Subcutaneous adipose tissue (tissue), 4 donors: Measurements from ENCODE around the gene KCNK18. TPM values are rescaled to one million over a fixed set of nuclear protein-coding genes. Genes with fewer than 3 reads are reported as not detected.

ENCODE experiments used
- small RNA-seq: library from RNA; depleted of rRNA; stranded (forward); fragments of <200 nt; gene quantifications from one replicate; pipeline ENCODE3, GENCODE V24; 2016
- total RNA-seq, 4 donors: library from RNA; depleted of rRNA; stranded (reverse); fragments of >200 nt; gene quantifications; one replicate each; pipeline ENCODE4 v1.1.0, GENCODE V29; 2016
- TF ChIP-seq, protein P1 (sequence below): fragments of 450-650 bp; IDR thresholded peaks from one replicate; pipeline ENCODE4 v1.5.1; 2016; ENCODE audit warnings: low read depth, mild to moderate bottlenecking, control low read depth, antibody characterized with exemption, moderate library complexity

The KCNK18 gene
- total RNA-seq, 4 donors from 2014 or later = not detected

DNA sequence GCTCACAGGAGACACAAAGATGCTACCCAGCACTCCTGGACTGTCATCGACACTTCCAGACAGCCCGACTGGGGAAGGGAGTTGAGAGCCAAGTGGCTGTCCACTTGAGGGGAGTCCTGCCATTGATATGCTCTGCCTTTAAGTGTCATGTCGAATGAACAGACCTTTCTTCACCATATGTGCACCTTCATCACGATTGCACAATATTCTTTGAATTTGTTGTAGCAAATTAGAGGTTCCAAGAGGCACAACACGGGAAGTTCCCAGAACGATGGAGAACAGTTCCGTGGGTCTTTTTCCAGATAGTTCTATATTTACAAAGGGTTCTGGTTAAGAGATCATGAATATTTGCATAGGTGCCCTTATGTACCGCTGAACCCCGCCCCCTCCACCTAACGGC, 59.6 kb downstream of the KCNK18 start:
- TF ChIP-seq, protein P1, sequence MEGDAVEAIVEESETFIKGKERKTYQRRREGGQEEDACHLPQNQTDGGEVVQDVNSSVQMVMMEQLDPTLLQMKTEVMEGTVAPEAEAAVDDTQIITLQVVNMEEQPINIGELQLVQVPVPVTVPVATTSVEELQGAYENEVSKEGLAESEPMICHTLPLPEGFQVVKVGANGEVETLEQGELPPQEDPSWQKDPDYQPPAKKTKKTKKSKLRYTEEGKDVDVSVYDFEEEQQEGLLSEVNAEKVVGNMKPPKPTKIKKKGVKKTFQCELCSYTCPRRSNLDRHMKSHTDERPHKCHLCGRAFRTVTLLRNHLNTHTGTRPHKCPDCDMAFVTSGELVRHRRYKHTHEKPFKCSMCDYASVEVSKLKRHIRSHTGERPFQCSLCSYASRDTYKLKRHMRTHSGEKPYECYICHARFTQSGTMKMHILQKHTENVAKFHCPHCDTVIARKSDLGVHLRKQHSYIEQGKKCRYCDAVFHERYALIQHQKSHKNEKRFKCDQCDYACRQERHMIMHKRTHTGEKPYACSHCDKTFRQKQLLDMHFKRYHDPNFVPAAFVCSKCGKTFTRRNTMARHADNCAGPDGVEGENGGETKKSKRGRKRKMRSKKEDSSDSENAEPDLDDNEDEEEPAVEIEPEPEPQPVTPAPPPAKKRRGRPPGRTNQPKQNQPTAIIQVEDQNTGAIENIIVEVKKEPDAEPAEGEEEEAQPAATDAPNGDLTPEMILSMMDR = no peak

DNA sequence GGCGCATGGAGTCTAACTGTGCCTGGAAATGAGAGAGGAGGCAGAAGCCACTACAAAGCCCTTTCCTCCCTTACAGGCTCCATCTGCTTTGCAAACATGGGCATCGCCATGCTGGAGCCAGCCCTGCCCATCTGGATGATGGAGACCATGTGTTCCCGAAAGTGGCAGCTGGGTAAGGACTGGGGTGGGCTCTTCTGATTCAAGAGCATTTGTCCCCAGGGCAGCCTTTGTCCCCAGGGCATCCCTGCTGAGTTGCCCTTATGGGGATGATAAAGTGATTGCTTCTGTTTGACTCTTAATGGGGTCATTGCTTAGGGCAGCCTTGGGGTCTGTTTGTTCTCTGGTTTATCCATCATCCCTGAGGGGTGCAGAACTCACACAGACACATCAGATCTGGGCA, 60.4 kb downstream of the KCNK18 start:
- TF ChIP-seq, protein P1 = no peak

DNA sequence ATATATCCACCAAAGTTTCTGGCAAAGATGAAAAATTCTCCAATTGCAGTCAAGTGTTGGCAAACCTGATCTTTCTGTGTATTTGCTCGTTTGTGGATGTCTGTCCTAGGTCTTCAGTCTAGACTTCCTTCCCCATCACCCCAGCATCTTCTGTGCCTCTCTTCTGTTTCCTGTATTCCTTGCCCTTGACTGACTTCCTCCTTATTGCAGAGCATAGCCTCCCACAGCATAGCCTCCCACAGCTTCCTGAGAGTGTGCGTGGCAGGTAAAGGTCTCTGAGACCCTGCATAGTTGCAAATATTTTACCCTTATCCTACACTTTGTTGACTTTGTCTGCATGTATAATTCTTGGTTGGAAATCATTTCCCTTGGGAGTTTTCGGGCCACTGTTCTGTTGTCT, 62.0 kb downstream of the KCNK18 start:
- TF ChIP-seq, protein P1 = no peak

Small RNA genes lying within 50 kb of the gene (small RNA-seq; reads per million reads assigned to genes)
- not detected for gene MIR3663

Other genes starting within 250 kb of the KCNK18 start
- gene SHTN1, start 192.3 kb upstream of the KCNK18 start, total RNA-seq = 10 to 100 TPM in 3 of 4 donors, 1 to 10 TPM in 1; 8.1 to 36.7 (median 20.0) TPM
- gene VAX1, start 59.2 kb upstream of the KCNK18 start, total RNA-seq = not detected
- 1 to 10 TPM in 2 of 4 donors, under 1 TPM in 1, not detected in 1; 0.51 to 2.0 (median 2.0) TPM for gene SLC18A2, start 43.6 kb downstream of the KCNK18 start, total RNA-seq
- 10 to 100 TPM; 28.6 to 54.3 (median 34.8) TPM for gene PDZD8, start 178.0 kb downstream of the KCNK18 start, total RNA-seq